IPS-18a (cell line): ENCODE measurements around the gene CEP192.

Experiments used
- H3K27ac ChIP-seq: one replicate; pipeline ENCODE4 v1.5.1; 2013; ENCODE audit warnings: low read length
- H3K27me3 ChIP-seq: one replicate; pipeline ENCODE4 v1.6.1; 2013; ENCODE audit warnings: mild to moderate bottlenecking, low read length; ENCODE audit not compliant: control insufficient read depth, insufficient read depth
- H3K36me3 ChIP-seq: one replicate; pipeline ENCODE4 v1.6.1; 2013; ENCODE audit warnings: low read depth, low read length; ENCODE audit not compliant: control insufficient read depth
- H3K4me1 ChIP-seq: one replicate; pipeline ENCODE4 v1.6.1; 2013; ENCODE audit warnings: low read depth, low read length; ENCODE audit not compliant: control insufficient read depth
- H3K4me3 ChIP-seq: one replicate; pipeline ENCODE4 v1.5.1; 2013; ENCODE audit warnings: low read length
- H3K9ac ChIP-seq: one replicate; pipeline ENCODE4 v1.6.1; 2013; ENCODE audit warnings: mild to moderate bottlenecking, low read length, moderate library complexity
- H3K9me3 ChIP-seq: one replicate; pipeline ENCODE4 v1.6.1; 2013; ENCODE audit warnings: low read depth, low read length; ENCODE audit not compliant: control insufficient read depth

The CEP192 gene

GRCh38 chr18:13159579-13159978, 168.4 kb downstream of the CEP192 start:
- Histone ChIP-seq H3K27me3 (no peaks in the 10 kb centered on the region), H3K4me3 (no peak overlapping the region), H3K36me3 (no peaks in the 10 kb centered on the region), H3K9me3 (no peaks in the 10 kb centered on the region), H3K4me1 (no peaks in the 10 kb centered on the region), H3K27ac (no peak overlapping the region), H3K9ac (no peak overlapping the region)

DNA sequence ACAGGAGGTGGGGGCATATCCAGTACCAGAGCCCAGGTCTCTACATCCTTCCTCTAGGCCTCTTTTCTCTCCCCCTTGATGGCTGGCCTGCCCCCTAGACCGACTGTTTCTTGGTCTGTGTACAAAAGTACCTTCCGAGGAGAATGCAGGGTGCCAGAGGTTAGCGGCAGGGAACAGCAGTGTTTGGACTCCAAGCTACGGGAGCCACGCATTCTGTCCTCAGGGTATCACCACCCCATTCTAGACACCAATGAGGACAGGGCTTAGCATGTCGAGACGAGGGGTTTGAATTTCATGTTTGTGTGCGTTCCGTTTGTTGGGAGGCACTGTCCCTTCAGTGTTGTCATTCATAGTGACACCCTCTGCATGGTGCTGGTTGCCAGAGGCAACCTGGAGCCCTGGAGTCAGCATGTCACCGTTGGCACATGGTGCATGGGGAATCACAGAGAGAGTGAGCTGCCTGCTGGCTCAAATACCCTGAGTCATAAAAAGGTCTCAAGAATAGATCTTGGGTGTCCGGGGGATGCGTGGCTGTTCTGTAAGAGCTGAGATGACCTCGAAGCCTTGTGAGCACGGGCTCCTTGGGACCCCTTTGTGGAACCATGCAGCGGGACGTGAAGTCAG, 170.2 kb downstream of the CEP192 start:
- H3K4me3 ChIP-seq, result no peak overlapping the region
- H3K27me3 ChIP-seq, result no peaks in the 10 kb centered on the region
- no peaks in the 10 kb centered on the region for H3K9me3 ChIP-seq
- no peak overlapping the region for H3K9ac ChIP-seq
- no peaks in the 10 kb centered on the region for H3K36me3 ChIP-seq
- peaks cover 12% of the 10 kb centered on the region for H3K4me1 ChIP-seq
- H3K27ac ChIP-seq, result no peak overlapping the region

DNA sequence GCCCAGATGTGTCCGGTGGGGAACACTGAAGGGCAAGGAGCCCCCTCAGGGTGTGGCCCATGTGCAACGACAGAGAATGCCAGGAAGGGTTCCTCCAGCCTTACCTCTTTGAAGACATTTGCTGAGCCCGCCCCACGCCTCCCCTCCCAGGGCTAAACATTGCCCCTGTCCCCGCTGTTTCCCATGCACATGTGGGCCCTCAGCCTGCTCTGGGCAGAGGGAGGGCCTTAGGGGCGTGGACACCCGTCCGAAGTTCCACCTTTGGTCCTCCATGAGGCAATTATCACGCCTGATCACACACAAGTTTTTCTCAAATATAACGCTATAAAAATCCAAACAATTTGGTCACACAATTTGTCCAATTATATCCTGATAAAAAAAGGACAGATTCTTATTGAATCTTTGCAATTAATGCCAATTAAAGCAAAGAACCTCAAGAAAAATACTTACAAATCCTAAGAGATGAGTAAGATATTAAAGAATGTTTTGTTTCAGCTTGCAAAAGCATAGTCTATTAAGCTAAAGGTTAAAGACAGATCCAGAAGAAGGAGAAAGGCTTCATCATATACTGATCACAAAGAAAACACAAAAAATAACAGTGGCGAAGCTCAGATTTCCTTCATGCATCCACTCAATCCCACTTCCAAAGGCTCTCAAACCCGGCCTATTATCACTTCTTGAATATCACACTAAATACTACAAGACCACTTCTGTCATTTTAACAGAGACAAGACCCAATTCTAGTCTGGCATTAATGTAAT, 172.2 kb downstream of the CEP192 start:
- peaks cover 12% of the 10 kb centered on the region for H3K4me1 ChIP-seq
- H3K27me3 ChIP-seq, result no peaks in the 10 kb centered on the region
- H3K4me3 ChIP-seq, result no peak overlapping the region
- H3K36me3 ChIP-seq, result no peaks in the 10 kb centered on the region
- no peaks in the 10 kb centered on the region for H3K9me3 ChIP-seq
- H3K9ac ChIP-seq, result no peak overlapping the region
- no peak overlapping the region for H3K27ac ChIP-seq

- Histone ChIP-seq H3K27ac (no peak overlapping the region), H3K27me3 (no peaks in the 10 kb centered on the region), H3K4me3 (no peak overlapping the region), H3K9me3 (no peaks in the 10 kb centered on the region), H3K36me3 (no peaks in the 10 kb centered on the region), H3K9ac (no peak overlapping the region), H3K4me1 (peaks cover 12% of the 10 kb centered on the region)
Measured at GRCh38 chr18:13164406-13164805, 173.2 kb downstream of the CEP192 start.

- H3K27me3 ChIP-seq, result no peaks in the 10 kb centered on the region
- H3K36me3 ChIP-seq, result no peaks in the 10 kb centered on the region
- H3K4me3 ChIP-seq, result no peak overlapping the region
- H3K27ac ChIP-seq, result no peak overlapping the region
- H3K9ac ChIP-seq, result no peak overlapping the region
- no peaks in the 10 kb centered on the region for H3K9me3 ChIP-seq
- H3K4me1 ChIP-seq, result peaks cover 12% of the 10 kb centered on the region
Measured at GRCh38 chr18:13165636-13166423, 174.7 kb downstream of the CEP192 start.

DNA sequence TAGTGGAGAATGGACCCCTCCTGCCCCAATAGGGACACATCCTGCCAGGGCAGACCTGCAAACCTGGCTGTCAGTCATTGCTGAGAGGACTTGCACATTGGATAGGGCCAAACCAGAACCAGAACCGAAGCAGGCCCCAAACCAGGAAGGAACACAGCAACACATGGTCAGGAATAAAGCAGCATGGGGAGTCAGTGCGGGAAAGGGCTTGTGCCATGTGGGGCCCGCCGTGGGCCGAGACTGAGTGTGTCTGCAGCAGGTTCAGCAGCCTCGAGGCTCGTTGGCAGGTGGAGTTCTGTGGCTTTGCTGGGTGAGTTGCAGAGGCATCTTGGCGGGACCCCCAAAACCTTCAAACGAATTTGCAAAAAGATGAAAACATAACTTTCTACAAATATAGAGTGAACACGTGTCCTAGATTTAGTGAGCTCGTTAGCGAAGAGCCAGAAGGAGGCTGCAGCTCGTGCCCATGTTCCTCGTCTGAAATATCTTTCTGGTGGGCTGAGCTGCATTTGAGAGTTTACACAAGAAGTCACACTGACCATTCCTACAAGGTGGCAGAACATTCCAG, 182.5 kb downstream of the CEP192 start:
- H3K4me3 ChIP-seq, result no peak overlapping the region
- no peaks in the 10 kb centered on the region for H3K4me1 ChIP-seq
- H3K27me3 ChIP-seq, result no peaks in the 10 kb centered on the region

More for the DNA sequence above, 182.5 kb downstream of the CEP192 start:
- Histone ChIP-seq H3K27ac (no peak overlapping the region), H3K9ac (no peak overlapping the region), H3K9me3 (no peaks in the 10 kb centered on the region), H3K36me3 (no peaks in the 10 kb centered on the region)
